SIG-M5 treated with dmso at 0.1 percent for 504 hours (cell line): ENCODE measurements around the gene LCE2A.
A peak's percentile ranks its signal among the peaks of the same experiment; 100 is the strongest.

Experiments used
- DNase-seq: peaks from one replicate; lab custom pipeline; 2025; ENCODE audit not compliant: unreplicated experiment; lab: John Stamatoyannopoulos, UW

The LCE2A gene

GRCh38 chr1:152741656-152742055, 43.5 kb downstream of the LCE2A start:
- no peak for DNase-seq

DNA sequence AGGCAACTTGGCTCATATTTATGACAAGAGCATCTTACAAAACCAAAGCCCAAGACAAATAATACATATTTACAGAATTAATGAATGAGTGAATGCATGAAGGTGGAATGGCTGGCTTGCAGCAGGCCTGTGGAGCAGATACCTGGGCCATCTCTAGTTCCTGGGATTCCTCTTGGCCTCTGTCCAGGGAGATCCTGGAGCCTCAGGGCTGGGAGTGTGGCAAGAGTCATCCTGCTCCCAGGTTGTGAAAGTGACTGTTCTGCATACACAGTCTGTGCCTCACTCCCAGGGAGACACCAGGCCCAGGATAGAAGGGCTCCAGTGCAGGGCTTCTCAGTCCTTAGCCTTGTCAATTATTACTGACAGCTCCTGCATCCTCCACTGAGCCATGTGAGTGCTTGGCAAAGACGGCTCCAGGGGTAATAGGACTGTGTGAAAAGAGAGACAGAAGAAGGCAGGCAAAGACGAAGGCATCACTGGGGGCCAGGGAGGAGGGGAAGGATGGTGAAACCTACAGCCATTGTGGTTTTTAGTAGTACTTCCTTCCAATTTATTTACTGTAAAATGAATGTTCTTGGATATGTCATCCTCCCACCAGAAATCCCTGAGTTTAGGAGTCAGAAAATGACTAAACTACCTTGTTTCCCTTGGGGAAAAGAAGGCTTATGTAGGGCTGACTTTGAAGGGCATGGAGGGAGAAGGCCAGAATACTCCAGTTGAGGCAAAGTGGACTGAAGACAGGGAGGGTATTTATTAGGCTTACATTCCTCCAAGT, 45.4 kb downstream of the LCE2A start:
- DNase-seq: no peak

DNA sequence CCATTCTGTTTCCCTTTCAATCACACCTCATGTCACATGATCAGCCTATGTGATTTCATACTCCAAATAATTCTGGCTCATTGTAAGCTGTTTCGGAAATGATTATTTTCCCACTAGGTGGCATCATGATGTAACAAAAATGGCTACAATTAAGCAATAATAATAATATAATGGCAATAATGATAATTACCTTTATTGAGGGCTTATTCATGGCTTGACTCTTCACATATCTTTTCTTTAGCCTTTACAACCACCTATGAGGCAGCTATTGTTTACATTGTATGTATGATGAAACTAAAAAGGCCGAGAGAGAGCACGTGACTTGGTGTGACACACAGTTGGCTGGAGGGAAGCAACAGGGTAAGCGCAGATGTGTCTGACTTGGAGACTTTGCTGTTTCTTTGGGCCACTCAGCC, 47.2 kb downstream of the LCE2A start:
- DNase-seq: peak; percentile 27

- DNase-seq: no peak
Observed at GRCh38 chr1:152745765-152746444, 47.8 kb downstream of the LCE2A start.

- DNase-seq: no peak
Observed at GRCh38 chr1:152747831-152748230, 49.7 kb downstream of the LCE2A start.
